Subcutaneous adipose tissue (tissue), 4 donors: ENCODE data around the gene ABITRAM. TPM values are rescaled to one million over a fixed set of nuclear protein-coding genes. Genes with fewer than 3 reads are reported as not detected.

Experiments
- total RNA-seq, 4 donors: library from RNA; depleted of rRNA; stranded (reverse); fragments of >200 nt; gene quantifications; one replicate each; pipeline ENCODE4 v1.1.0, GENCODE V29; 2016
- TF ChIP-seq, protein P1 (sequence below): fragments of 450-650 bp; IDR thresholded peaks from one replicate; pipeline ENCODE4 v1.5.1; 2016; ENCODE audit warnings: low read depth, mild to moderate bottlenecking, control low read depth, antibody characterized with exemption, moderate library complexity

Gene ABITRAM
- total RNA-seq, 4 donors from 2014 or later, result 6.4 to 13.9 (median 11.1) TPM

DNA sequence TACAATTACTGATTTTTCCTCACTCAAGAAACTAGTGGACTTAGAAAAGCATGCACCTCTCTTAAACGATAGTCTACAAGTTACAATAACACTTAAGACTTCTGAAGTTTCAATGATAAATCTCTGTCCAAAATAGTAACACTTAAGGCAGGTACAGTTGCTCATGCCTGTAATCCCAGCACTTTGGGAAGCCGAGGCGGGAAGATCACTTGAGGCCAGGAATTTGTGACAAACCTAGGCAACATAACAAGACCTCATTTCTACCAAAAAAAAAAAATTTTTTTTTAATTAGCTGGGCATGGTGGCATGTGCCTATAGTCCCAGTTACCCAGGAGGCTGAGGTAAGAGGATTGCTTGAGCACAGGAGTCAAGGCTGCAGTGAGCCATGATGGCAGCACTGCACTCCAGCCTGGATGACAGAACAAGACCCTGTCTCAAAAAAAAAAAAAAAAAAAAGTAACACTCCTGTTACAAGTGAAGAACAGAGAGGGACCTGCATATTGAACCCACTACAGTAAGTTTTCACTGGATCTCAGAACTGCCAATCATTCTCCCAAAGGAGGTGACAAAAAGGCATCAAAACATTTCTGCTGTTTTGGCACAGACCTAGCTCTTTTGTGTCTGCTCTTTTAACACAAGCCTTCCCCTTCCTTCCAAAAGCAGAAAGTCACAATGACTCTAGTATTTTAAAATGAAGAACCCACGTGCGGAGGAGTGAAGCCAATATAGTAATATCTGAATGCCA, 3.5 kb downstream of the ABITRAM start:
- TF ChIP-seq, protein P1, sequence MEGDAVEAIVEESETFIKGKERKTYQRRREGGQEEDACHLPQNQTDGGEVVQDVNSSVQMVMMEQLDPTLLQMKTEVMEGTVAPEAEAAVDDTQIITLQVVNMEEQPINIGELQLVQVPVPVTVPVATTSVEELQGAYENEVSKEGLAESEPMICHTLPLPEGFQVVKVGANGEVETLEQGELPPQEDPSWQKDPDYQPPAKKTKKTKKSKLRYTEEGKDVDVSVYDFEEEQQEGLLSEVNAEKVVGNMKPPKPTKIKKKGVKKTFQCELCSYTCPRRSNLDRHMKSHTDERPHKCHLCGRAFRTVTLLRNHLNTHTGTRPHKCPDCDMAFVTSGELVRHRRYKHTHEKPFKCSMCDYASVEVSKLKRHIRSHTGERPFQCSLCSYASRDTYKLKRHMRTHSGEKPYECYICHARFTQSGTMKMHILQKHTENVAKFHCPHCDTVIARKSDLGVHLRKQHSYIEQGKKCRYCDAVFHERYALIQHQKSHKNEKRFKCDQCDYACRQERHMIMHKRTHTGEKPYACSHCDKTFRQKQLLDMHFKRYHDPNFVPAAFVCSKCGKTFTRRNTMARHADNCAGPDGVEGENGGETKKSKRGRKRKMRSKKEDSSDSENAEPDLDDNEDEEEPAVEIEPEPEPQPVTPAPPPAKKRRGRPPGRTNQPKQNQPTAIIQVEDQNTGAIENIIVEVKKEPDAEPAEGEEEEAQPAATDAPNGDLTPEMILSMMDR, result no peak

DNA sequence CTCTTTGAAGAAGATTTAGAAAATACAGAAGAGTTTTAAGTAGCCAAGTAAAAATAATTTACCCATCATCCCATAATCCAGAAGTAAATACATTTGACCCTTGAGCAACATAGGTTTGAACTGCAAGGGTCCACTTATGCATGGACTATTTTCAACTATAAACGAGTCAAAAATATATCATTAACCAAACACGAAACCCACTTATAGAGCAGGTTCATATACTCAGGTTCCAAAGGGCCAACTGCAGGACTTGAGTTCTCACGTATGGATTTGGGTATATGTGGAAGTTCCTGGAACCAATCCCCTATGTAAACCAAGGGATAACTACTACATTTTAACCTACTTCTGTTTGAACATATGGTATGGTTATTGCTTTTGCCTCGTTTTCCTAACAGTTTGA, 5.8 kb downstream of the ABITRAM start:
- TF ChIP-seq, protein P1, result no peak

DNA sequence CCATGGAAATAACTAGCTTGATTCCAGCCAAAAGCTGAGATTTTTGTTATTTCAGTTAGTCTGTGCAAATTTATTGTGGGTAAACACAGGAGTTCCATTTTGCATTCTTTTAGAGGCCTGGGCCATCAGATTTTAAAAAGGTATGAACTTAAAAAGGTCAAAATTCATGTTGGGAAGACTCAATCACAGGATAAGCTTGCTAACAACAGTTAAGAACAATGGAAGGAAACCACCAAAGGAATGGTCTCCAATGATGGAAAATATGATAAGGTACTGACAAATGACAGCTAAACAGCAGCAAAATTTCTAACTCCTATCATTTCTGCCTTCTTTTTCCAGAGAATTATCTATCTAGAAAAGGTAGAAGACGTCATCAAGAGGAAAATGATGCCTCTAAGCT, 16.0 kb downstream of the ABITRAM start:
- TF ChIP-seq, protein P1, result no peak

DNA sequence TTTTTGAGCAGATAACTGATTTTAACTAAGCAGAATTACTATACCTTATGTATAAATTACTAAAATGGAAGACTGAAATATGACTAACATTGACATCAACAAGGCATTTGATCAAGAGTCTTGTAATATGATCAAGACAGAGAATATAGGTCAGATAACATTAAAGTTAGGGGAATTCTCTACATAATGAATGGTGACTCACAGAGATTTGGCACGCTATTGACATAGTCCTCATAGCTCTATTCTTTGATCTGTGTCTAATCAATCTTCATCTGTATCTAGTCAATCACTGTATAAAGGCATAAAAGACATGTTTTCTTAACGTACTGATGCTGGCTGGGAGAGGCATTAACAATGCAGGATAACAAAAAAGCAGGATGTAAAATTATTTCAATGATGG, 17.4 kb downstream of the ABITRAM start:
- TF ChIP-seq, protein P1, result no peak

DNA sequence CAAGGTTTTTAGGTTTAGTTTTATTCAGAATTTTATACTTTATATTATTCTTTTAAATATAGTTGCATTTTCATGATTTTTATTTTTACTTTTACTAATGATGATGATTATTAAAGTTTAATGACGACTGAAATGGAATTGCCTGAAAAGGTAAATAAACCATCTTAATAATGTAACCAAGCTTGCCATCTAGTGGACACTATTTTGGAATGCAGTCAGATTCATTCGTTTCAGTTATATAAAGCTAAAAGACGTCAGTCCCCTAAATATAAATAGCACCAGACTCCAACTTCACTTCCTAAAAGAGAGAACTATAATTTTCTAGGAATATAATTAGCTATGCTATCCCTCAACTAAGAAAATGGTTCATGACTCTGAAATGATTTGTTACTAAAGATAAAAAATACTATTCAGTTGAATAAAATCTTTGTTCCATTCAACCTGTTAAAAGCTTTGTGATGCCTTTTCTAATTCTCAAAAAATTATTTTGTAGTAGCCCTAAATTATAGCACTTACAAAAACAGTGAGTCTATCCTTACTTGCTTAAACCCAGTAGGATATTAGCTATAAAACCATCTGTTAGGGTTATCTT, 19.9 kb downstream of the ABITRAM start:
- TF ChIP-seq, protein P1, result no peak

DNA sequence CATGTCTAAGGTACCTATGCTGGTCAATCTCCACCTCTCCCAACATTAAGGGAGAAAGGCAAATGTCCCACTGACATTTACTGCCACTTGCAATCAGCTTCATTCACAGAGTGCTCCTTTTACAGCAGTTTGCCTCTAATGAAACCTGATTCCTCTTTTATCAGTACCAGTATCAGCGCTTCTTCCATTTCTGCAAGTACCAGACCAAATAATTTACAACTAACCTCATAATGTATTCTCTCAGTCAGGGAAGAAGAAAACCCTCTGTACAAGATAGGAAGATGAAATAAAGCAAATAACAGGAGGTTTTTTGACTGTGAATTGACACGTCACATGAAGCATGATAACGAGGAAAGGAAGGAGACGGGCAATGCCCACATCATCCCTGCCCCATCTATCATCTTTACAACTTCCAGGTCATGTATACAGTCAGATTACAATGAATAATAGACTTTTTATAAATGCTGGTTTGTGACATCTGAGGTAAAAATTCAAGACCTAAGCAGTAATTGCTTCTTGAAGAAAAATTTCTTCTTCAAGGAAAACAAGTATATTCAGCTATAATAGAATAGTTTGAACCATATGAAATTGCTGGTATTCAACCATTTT, 21.9 kb downstream of the ABITRAM start:
- TF ChIP-seq, protein P1, result no peak

DNA sequence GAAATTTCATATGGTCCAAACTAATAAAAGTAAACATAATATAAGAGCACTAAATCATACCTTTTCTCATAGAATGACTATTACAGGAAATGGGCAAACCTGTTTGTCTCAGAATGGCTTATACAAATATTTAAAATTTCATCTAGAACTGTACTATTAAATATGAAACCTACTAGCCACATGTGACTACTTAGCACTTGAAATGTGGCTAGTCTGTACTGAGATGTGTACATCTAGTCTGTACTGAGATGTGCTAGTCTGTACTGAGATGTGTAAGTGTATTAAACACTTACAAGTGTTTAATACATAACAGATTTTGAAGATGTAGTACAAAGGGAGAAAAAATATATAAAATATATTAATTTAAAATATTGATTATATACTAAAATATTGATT, 22.4 kb downstream of the ABITRAM start:
- TF ChIP-seq, protein P1, result no peak
